M059J (cell line): ENCODE results near the gene CLBA1. TPM values are rescaled to one million over a fixed set of nuclear protein-coding genes. Genes with fewer than 3 reads are reported as not detected.

ENCODE experiments used
- DNase-seq: peaks from one replicate; pipeline ENCODE4 v3.0.0-alpha.2; 2012; ENCODE audit warnings: low read depth
- total RNA-seq: library from RNA; depleted of rRNA; stranded (reverse); fragments of >200 nt; shearing (Covaris generic); gene quantifications from 2 replicates; pipeline ENCODE4 v1.2.3, GENCODE V29; 2014

CLBA1 gene
- total RNA-seq, 1 experiment from 2014 or later, result 5.6 TPM

DNA sequence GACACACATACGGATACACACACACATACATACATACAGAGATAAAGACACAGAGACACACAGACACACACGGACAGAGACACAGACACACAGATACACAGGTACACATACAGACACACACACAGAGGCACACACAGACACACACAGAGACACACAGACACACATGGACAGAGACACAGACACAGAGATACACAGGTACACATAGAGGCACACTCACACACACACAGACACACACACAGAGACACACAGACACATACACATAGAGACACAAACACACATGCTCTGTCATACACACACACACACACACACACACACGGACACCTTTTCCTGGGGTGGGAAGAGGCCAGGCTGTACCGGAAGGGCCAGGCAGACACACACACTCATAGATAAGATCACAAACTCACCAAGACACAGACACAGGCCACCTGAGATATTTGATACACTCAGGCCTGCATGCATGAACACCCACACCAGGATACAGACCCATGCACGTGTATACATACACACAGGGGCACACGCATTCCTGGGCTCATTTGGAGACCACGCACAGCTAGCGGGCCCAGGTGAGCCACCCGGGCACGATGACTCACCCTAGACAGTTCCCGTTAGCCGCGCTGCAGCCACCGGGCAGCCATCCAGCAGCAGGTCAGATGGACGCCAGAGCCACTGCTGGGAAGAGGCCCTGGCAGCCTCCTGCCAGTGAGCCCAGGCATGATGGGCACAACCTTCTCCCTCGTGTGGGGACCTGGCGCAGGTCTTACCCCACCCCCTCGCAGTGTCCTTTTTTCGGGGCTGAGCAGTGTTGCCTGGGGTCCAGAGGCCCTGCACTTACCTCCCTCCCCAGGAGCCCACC is 5.6 kb upstream of the CLBA1 start:
- peak; percentile 82 for DNase-seq

DNA sequence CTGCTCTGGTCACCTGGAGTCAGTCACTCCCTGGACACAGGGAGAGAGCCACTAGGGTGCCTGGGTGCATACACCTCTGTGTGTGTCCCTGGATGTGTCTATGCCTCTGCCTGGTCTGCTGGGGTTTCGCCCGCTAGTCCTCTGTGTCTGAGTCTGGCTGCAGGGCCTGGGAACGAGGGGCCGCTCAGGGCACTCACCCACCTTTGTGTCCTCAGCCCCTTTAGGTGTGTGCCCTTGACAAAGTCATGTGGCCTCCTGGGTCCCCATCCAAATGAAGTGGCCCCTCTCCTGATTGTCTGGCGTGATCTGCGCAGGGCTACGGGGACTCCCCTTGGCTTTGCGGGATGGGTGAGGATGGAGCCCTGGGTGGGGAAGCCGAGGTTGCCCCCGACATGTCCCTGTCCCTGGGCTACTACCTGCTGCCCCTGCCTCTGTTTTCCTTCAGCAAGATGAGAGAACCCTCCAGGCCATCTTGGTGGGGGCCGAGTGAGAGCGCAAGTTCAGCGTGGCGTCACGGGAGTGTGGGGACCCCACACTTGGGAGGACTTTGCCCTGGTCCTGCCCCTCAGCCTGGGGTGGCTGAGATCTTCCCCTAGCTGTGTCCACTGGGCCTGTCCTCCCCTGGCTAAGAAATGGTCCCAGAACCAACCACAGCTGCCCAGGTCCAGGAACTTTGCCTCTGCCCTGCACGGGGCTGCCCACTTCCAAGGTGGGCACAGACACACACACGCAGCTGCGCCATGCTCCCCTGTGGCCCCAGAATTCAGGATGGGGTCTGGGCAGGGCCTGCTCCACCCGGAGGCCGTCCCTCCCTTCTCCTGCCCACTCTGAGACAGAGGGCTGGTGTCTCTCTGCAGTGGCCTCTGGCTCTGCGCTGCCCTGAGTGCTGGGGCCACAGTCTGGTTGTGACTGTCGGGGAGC is 4.7 kb upstream of the CLBA1 start:
- no peak for DNase-seq

DNA sequence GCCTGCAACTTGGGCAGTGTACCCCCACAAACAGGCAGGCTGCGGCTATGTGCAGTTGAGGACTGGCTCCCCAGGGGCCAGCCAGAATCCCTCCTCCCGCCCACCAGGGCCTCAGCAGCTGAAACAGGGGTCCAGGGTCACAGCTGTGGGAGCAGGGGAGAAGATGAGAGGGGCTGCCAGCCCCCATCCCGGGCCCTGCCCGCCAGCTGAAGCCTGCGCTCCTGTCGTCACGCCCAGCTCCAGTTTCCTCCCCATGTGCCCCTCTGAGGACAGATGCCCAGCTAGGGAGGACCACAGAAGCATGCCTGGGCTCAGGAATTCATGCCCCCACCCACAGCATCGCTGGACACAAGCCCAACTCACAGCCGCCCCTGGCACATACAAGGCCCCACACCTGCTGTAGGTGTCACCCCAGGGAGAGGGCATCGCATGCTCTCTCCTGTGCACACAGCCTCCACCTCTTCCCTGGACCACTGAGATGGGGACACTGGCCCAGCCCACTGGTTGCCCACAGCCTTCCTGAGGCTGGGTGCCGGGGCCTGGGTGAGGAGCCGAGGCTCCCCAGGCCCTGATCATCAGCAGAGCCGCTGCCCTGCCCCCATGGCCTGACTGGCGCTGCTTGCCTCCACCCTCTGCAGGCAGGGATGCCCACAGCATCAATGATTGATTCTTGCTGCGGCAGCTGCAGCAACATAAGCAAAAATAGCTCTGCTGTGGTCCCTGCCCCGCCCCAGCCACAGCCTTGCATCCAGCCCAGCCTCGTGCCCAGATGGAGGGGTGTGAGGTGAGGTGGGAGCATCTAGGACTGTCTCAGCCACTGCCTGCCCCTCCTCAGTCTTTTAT is 3.7 kb upstream of the CLBA1 start:
- DNase-seq, result no peak

DNA sequence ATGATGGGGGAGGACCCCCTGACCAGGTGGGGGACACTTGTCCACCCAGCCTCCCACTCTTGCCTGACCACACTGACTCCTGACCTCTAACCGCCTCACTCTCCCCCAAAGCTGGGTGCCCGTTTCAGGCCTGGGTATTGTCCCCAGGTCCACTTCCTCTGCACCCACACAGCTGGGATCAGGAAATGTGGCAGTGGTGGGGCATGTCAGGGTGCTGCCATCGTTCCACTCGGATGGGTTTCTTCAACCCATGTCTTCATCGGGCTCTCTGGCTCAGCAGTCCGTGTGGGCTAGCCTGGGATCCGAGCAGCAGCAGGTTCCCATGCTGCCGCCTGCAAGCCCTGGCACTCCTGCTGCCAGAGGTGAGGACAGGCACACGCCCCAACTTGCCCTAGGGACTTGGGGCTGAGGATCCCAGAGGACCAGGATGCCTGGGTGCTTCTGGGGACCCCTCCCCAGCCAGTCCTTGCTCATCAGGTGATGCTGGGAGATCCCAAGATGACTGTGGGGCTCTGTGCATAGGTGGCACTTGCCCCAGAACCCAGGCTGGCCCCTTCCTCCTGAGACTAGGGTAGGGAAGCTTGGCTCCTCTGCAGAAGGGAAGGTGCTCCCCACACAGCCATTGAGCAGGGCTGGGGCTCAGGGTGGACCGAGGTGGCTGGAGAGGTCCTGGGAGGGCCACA is 2.9 kb upstream of the CLBA1 start:
- DNase-seq, result no peak

DNA sequence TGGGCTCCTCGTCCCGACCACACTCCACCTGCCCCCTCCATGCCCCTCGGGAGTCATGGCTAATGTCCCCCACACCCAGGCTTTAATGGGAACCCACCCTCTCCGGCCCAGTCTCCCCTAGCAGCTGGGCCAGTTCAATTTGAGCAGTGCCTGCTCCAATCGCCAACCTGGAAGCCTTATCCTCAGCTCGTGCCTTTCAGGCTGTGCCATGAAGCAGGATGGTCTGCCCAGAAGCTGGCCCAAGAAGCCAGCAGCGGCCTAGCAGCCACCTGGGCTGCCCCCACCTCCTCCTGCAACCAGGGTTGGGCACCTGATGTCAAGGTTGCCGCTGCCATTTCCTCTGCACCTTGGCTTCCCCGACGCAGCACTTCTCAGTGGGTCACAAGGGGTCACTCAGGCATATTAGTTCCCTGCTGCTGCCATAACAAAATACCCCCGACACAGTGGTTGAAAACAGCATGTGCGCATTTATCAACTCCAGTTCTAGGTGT is 2.3 kb upstream of the CLBA1 start:
- no peak for DNase-seq

DNA sequence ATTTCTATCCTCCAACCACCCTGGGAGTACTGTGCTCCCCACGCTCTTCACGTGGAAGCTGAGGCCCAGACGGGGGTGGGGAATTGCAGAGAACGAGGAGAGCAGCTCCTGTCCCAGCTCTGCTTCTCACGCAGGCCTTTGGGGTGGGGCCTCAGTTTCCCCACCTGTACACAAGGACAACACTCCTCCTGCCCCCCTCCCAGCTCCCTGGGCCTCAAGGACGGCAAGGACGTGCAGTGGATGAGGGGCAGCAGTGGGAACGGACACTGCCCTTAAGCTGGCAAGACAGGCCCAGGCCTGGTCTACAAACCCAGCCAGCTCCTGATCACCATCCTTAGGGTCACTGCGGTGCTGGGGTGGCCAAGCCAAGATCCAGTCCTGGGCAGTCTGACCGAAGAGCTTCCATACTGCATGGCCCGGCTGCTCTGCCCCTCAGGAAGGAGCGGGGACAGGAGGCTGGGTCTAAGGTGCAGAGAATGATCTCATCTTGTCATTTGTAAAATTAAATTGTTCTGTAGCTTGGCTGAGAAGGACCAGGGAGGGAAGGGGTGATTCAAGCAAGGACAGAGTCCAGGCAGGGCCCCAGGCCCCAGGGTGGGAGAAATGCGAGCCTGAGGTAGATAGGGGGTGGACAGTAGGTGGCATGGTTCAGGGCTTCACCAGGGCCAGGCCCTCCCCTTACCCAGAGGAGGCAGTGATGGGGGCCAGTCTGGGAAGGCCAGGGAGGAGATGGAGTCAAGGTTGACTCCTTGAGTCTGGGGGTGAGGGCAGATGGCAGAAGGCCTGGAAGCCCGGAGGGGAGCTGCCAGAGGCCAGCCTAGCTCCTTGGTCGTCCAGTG is 1.3 kb upstream of the CLBA1 start:
- DNase-seq, result no peak

DNA sequence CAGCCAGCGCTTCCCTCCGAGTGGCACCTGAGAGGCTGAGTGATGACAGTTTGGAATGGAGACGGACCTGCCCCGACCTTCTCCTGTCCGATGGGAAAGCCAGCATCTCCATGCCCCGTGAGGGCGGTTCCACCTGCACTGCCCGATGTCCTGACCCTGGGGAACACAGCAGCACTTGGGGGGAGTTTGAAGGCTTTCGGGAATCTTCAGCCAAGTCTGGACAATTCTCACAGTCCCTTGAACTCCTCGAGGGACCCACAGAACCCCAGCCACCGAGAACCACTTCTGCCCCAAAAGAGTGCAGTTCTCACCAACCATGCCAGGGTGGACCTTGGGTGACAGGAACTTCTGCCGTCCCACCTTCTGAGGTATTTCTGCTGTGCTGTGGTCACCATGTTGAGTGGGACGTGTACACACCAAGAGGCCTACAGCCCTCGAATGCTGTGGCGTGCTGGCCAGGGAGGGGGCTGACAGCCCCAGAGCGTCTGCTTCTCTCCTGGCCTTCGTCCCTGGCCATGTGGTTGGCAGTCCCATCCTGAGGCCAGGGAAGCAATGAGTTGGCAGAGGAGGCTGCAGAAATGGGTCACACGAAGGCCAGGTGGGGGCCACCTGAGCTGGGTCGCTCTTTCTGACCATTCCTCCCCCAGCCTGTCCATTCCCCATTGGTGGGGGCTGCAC is 1.0 kb downstream of the CLBA1 start:
- no peak for DNase-seq

DNA sequence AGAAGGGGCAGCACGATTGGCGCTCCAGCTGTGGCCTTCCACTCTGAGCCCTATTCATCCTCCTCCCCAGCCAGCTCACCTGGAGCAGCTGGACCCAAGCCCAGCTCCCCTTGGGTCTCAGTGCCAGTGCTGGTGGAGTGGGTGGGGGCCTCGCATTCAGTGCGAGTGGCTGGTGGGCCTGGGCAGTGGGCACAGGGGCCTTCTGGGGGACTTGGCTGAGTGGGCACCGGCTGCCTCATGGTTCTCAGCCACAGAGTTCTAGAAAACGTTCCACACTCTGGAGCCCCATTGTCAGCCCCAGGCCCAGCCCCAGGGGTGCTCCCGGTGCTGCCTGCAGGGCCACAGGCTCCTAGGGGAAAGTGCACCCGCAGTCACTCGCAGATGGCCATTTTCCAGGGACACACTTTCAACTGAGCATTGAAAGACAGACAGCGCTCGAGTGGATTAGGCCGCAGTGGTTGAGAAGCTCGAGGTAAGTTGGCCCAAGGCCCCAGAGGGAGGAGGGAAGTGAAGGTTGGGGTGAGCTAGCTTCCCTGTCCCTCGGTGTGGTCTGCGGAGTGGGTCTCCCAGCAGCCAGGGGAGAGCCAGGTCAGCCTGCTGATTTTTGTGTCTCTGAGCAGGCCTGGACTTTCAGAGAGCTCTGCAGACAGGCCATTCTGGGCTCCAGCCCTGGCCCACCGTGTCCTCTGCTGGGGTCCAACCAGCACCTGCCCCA is 3.8 kb downstream of the CLBA1 start:
- DNase-seq, result no peak

DNA sequence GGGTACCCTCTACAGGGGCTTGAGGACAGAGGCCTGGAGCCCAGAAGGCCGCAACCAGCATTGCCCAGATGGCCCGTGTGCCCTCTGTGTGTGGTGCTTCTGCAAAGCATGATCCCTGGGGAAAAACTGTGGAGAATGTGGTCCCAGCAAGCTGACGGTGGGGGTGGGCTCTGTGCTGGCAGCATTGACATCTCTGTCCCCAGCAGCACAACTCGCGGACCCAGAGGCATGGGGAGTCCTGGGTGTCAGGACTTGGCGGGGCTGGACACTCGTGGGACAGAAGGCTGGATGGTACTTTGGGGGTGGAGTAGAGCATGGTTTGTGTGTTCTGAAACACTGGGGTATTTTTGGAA is 4.3 kb downstream of the CLBA1 start:
- DNase-seq, result no peak

DNA sequence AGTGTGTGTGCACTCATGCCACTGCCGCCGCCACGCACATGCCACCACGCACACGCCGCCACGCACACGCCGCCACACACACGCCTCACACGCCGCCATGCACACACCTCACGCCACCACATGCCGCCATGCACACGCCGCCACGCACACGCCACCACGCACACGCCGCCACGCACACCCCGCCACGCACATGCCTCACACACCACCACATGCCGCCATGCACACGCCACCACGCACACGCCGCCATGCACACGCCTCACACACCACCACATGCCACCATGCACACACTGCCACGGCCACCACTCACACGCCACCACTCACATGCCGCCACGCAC is 6.3 kb downstream of the CLBA1 start:
- DNase-seq, result no peak

DNA sequence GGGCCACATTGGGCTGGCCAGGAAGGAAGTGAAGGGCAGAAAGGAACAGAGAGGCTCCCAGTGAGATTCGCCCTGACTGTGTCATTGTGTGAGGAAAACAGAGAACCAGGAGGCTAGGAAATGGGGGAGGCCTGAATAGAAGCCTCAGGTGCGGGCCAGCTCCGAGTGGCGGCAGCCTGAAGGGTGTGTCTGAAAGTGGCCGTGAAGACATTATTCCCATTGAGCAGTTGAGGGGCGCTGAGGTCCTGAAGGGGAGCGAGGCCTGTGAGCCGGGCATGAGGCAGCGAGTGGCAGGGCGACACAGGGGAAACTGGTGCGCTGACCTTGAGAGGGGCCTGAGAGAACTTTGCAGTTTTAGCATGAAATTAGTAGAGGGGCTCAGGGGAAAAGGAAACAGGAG is 6.9 kb downstream of the CLBA1 start:
- DNase-seq, result no peak

DNA sequence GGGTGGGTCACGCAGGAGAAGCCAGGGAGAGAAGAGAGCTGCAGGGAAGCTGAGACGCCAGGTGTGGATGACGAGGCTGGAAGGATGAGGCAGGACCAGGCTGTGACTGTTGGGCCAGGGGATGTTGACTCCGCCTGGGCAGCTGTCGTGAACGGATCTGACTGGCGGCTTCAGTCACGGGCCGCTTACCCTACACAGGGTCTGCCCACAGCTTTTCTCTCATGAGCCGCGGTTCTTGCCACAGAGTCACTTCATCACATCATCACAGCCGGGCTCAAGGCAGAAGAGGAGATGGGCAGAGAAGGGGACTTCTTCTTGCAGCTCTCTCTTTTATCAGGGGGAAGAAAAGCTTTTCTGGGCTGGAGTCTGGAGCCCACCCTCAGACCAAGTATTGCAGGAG is 7.7 kb downstream of the CLBA1 start:
- DNase-seq, result no peak

DNA sequence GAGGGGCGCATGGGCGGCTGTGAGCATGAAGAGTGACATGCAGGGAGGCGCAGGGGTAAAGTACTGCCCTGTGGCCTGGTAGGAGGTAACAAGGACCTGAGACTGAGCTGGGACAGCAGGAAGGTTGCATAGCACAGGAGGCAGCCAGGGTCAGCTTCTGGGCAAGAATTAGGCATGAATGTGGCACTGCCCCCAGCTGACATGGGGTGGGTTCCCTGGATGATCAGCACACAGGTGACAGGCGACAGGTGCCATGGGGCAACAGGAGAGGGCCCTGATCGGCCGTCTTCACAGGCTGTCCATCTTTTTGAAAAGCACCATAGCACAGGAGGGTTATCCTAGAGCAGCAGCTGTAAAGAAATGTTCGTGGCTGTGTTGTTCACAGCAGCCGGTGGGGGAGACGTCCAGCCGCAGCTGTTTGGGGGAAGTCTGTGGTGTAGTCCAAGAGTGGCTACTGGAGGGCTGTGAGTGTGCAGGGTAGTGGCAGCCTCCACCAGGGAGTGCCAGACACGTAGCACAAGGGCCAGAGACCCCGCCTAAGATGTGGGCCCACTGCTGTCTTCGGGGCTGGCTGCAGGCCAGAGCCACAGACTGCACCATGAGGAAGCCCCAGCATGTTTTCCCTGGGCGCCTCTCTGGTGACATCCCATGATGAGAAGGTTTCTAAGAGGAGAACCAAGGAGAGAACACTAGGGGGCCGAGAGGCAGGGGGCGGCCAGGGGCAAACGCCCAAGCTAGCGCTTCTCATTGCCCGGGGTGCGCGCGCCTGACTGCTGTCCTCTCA is 8.4 kb downstream of the CLBA1 start:
- no peak for DNase-seq

DNA sequence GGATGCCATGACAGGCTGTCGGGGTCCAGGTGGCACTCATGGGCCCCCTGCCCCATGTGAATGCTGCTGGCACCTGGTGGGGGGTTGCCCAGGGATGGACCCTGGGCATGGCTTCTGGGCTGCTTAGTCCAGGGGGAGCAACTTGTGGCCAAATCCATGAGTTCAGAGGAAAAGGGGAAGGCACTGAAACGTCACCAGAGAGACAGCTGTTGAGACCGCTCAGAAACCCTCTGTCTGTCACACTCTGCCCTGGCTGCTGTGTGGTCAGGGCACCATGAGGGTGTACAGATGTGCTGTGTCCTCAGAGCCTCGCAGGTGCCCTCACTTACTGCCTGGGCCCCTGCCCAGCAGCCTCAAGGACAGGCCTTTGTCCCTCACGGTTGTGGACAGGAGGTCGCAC is 9.4 kb downstream of the CLBA1 start:
- no peak for DNase-seq

DNA sequence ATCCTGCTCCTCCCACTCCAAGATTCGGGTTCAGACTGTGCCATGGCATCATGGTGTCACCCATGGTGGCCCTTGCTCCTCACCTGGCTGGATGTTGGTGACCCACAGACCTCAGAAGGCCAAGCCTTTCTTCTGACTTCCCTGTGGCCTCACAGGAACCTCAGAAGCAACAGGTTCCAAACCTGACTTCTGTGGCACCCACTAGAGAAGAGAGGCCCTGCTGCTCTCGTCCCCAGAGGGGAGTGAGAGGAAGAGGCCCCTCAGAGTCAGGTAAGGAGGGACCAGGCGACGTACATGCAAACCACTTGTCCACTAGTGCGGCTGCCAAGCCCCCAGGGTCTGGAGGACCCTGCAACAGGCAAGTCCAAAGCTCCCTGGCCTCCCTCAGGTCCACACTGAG is 10.4 kb downstream of the CLBA1 start:
- DNase-seq, result no peak

DNA sequence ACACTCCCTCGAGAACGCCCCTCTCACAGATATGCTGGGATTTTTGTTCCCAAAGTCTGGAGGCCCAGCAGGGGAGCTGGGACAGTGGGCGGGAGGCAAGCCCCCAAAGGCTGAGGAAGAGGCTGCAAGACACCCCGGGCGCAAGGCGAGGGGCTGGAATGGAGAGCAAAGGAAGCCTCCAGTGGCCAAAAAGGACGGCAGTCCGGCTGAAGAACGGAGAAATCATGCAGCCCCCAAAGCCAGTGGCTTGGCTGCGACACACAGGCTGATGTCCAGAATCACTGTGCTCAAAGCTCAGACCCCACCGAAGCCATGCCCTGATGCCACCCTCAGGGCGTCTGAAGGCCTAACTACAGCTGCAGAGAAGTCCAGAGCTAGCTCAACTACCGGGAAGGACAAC is 10.9 kb downstream of the CLBA1 start:
- DNase-seq, result no peak

DNA sequence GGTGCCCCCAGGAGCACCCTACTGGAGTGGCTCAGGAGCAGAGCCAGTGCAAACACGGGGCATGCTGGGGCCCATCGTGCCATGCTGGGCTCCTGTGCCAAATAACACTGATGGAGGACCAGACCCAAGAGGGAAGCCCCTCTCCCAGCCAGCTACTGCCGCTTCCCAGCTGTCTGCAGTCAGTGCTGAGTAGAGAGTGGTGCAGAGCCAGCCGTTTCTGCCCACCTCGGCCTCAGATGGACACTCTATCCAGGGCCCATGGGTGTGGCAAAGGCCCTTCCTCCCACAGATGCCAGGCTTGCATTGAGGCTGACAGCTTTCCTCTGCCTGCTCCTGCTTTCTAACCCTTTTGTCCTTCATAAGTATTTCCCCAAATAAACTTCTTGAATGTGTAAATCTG is 13.2 kb downstream of the CLBA1 start:
- DNase-seq, result no peak

DNA sequence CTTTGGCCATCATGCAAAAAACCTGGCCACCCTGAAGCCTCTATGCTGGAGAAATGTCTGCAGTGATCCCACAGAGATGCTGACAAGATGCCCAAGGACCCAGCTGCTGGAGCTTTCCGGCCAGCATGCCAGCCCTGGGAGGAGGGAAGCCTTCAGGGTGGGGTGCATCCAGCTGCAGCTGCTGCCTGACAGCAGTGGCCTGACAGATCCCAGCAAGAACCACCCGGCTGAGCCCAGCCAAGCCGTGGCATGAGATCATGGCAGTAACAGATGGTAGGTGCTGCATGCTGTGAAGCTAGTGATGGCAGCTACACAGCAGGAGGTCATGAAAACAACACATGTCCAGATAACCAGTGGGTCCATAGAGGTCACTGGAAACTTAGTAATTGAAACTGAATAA is 13.8 kb downstream of the CLBA1 start:
- DNase-seq, result no peak
